Muscle layer of colon (tissue), 2 donors: ENCODE results near the gene SPATA46.

ENCODE experiments used
- H3K27ac ChIP-seq: one replicate; pipeline ENCODE4 v1.7.0; 2013; ENCODE audit warnings: low read depth, mild to moderate bottlenecking, low read length, moderate library complexity
- H3K27me3 ChIP-seq, 2 donors: one replicate each; pipeline ENCODE4 v1.7.0; 2013; ENCODE audit warnings: low read length in 2 of 2, mild to moderate bottlenecking in 2 of 2; ENCODE audit not compliant: insufficient read depth in 2 of 2, control insufficient read depth in 1 of 2
- H3K36me3 ChIP-seq: one replicate; pipeline ENCODE4 v1.7.0; 2013; ENCODE audit warnings: mild to moderate bottlenecking, low read length; ENCODE audit not compliant: insufficient read depth
- H3K4me1 ChIP-seq: one replicate; pipeline ENCODE4 v1.7.0; 2013; ENCODE audit warnings: mild to moderate bottlenecking, low read length; ENCODE audit not compliant: insufficient read depth
- H3K4me3 ChIP-seq, 2 donors: one replicate each; pipeline ENCODE4 v1.7.0; 2013; ENCODE audit warnings: low read length in 2 of 2, low read depth in 1 of 2, mild to moderate bottlenecking in 1 of 2, moderate library complexity in 1 of 2
- H3K9ac ChIP-seq: one replicate; pipeline ENCODE4 v1.7.0; 2013; ENCODE audit warnings: low read length
- H3K9me3 ChIP-seq: one replicate; pipeline ENCODE4 v1.7.0; 2013; ENCODE audit warnings: mild to moderate bottlenecking, low read length
- donor health status: abdominal sarcoma.
- donor health status: Adenocarcinoma of cecum.

The SPATA46 gene

DNA sequence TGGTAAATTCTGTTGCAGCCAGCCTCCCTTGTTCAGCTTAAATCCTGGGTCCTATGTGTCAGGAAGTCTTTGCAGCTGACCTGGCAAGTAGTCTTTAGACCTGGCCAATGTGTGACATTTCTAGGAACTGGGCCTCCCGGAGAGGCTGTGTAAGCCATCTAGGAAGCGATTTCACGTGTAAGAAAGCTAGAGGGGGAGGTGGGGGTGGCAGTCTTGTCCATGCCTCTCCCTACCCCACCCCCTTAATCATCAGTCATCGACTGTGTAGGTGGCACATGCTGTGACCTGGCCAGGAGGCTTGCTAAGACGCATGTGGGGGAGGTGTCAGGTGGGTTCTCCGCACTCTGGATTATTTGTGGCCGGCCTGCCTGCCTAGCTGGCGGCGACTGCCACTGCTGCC, 13.3 kb upstream of the SPATA46 start:
- H3K9me3 ChIP-seq: no peaks in the 10 kb centered on the region
- no peak overlapping the region for H3K4me3 ChIP-seq
- no peak overlapping the region for H3K9ac ChIP-seq

DNA sequence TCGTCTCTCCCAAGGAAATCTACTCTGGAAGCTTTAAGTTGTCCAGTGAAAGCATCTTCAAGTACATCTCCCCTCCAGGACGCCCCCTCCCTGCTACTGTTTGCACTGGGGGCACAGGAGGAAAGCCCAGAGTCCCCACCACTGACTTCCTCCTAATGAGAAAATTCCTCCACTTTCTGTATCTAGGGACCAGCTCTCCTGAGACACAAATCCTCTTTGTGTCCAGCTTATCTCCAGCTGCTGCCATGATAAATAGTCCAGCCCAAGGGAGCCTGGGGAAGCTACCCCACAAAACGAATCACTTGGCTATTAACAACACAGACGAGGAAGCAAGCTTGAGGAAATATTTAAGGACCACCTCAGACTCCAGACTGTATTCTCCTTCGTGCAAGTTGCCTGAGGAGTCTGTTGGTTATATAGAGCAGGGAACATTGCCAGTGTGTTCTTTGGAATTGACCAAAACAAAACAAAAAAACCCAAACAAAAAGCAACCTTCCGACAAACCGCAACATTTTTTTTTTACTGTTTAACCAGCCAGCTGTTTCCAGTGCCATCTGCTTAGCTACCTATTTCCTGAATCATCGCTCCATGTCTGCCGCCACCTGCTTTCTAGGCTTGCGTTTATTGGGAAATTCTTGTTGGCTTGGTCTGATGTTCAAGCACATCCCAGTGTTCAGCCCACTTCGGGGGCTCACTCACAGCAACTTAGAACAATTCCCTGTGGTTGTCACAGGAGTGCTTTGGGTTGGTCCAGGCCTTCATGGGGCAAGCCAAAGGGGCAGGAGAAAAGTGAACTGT, 12.6 kb upstream of the SPATA46 start:
- Histone ChIP-seq H3K9me3 (no peaks in the 10 kb centered on the region), H3K4me3 (no peak overlapping the region), H3K9ac (no peak overlapping the region), H3K27me3 (no peaks in the 10 kb centered on the region), H3K4me1 (no peaks in the 10 kb centered on the region), H3K36me3 (no peaks in the 10 kb centered on the region), H3K27ac (no peak overlapping the region)

More for the DNA sequence above, 13.3 kb upstream of the SPATA46 start:
- no peaks in the 10 kb centered on the region for H3K27me3 ChIP-seq
- no peaks in the 10 kb centered on the region for H3K4me1 ChIP-seq
- no peaks in the 10 kb centered on the region for H3K36me3 ChIP-seq
- H3K27ac ChIP-seq: no peak overlapping the region

DNA sequence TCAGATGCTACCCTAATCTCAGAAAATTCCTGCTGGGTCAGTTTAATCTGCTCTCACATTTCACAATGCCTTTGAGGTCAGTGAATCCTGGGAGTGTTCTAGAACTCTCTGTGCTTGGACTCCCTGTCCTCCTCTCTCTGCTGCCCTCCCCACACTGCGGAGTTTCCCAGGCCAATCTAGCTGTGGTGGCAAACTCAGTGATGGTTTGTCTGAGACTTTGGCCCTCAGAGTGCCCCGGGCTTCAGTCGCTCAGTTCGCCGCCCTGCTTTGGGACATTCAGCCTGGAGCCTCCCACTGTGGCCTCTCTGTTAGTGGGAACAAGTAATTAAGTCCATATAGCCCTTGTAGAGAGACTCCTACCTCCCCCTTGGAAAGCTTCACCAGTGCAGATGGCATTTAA, 12.0 kb upstream of the SPATA46 start:
- H3K9me3 ChIP-seq: no peaks in the 10 kb centered on the region
- no peak overlapping the region for H3K27ac ChIP-seq
- no peaks in the 10 kb centered on the region for H3K4me1 ChIP-seq
- H3K4me3 ChIP-seq: no peak overlapping the region
- no peak overlapping the region for H3K9ac ChIP-seq
- H3K36me3 ChIP-seq: no peaks in the 10 kb centered on the region
- no peaks in the 10 kb centered on the region for H3K27me3 ChIP-seq

DNA sequence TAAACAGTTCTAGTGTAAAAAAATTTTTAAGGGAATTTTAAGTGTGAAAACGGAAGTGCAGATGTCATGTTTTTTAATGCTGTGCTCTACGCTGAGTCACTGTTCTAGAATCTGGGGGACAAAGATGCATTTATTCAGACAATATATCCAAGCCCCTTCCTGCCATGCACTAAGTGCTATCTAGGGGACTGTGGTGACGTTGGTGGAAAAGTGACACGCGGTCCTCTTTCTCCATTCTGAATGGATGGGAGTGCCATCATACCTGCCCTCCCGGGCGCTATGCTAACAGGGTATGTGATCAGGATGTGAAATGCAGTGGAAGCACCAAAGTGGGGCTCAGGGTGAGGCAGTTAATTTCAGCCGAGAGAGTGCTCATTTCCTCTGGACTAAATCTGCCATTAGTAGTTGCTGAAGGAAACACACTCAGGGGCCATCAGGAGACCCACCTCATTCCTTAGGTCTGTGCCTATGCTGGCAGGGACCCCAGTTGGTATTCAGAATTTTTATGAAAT, 11.5 kb upstream of the SPATA46 start:
- no peaks in the 10 kb centered on the region for H3K4me1 ChIP-seq
- no peak overlapping the region for H3K27ac ChIP-seq

DNA sequence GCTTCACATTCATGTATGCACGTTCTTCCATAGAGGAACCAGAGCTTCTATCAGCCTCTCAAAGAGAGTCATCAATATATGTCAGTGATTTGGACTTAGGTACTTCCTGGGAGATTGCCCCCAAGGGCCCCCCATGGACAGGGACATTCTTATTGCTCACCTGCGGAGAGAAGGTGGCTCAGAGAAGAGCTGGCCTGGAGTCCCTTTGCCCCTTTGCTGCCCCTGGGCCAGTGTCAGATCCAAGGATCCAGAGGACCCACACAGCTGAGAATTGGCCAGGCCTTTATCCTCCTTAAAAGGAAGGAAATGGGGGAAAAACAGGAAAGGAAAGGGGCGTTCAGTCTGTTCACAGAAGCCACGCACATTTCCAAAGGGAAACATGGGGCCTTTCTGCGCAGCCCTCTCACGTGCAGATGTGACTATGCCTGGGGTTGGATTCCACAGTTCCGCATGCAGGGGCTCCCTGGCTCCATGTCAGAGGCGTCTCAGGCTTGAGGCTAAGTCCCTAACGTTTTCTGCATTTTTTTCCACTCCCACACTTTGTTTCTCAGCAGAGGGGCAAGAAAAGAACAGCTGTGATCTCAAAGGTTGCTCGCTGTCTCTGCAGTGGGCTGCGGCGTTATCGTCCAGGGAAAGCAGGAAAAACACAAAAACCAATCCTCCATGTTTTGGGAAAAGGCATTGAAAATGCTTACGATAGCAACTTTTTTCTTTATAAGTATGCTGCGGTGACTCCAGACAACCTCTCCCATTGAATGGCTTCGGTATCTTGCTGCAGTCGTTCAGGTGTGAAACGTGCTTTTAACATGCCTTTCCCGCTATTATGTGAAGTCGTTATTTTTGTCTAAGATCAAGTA, 10.8 kb upstream of the SPATA46 start:
- Histone ChIP-seq H3K27ac (no peak overlapping the region), H3K36me3 (no peaks in the 10 kb centered on the region), H3K9me3 (no peaks in the 10 kb centered on the region), H3K4me3 (no peak overlapping the region), H3K27me3 (no peaks in the 10 kb centered on the region), H3K9ac (no peak overlapping the region), H3K4me1 (no peaks in the 10 kb centered on the region)

More for the DNA sequence above, 11.5 kb upstream of the SPATA46 start:
- no peak overlapping the region for H3K9ac ChIP-seq
- no peaks in the 10 kb centered on the region for H3K27me3 ChIP-seq
- H3K9me3 ChIP-seq: no peaks in the 10 kb centered on the region
- H3K4me3 ChIP-seq: no peak overlapping the region
- H3K36me3 ChIP-seq: no peaks in the 10 kb centered on the region

DNA sequence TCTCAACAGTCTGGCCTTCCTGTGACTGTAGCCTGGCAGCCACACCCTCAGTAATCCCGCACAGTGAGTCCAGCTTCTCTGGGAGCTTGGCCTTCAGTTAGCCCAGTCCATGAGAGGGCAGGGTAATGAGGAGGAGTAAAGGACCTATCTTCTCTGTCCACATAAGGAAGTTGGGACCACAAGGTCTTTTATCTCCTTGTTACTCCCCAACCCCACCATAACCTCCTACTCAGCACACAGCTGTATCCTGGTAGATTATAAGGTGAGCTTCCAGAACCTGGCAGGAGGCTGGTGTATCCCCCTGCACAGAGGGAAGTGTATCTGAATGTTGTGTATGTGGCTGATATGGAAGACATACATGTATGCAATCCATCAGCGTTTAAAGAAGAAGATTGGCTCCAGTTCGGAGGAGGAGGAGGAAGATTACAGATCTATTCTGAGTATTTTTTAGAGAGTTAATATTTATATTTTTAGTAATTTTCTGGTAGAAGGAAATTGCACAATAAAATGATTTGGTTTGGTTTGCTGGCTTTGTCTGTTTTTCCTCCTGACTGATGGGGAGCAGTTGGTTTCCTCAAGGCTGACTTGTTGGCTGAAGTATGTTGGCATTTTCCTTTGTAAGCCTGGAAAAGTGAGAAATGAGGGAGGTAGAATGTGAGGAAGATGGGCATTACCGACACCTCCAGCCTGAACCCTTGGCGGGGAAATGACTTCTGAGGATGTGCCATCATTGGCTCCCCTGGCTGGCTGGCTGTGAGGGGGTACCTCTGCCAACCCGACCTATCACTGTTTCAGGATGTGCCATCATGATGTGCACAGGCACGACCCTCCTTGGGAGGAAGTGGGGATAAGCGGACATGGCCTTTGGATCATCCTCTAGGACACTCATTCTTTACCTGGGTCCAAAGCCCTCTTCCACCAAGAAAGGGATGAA, 9.9 kb upstream of the SPATA46 start:
- Histone ChIP-seq H3K4me3 (no peak overlapping the region), H3K4me1 (no peaks in the 10 kb centered on the region), H3K27ac (no peak overlapping the region), H3K36me3 (no peaks in the 10 kb centered on the region), H3K9ac (no peak overlapping the region), H3K27me3 (no peaks in the 10 kb centered on the region), H3K9me3 (no peaks in the 10 kb centered on the region)

GRCh38 chr1:162385702-162386101, 9.0 kb upstream of the SPATA46 start:
- Histone ChIP-seq H3K9ac (no peak overlapping the region), H3K36me3 (no peaks in the 10 kb centered on the region), H3K4me1 (no peaks in the 10 kb centered on the region), H3K4me3 (no peak overlapping the region), H3K9me3 (no peaks in the 10 kb centered on the region), H3K27ac (no peak overlapping the region), H3K27me3 (no peaks in the 10 kb centered on the region)

DNA sequence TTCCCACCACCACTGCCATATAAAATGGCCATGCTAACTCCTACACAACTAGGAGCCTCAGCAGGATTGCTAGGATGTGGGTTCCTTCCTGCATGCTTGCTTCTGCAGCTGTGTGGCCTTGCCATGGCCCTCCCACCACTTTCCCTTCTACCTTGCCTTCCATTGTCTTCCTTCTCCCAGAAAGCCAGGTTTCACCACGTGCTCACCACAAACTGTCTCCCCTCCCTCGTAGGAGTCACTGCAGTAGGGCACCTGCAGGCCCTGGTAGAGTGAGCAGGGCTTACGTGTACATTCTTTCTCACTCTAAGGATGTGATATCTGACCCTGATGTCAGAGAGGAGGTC, 8.6 kb upstream of the SPATA46 start:
- no peaks in the 10 kb centered on the region for H3K9me3 ChIP-seq
- H3K36me3 ChIP-seq: no peaks in the 10 kb centered on the region
- H3K4me3 ChIP-seq: no peak overlapping the region
- H3K27me3 ChIP-seq: no peaks in the 10 kb centered on the region
- no peak overlapping the region for H3K9ac ChIP-seq
- no peak overlapping the region for H3K27ac ChIP-seq
- no peaks in the 10 kb centered on the region for H3K4me1 ChIP-seq

GRCh38 chr1:162384601-162385279, 8.1 kb upstream of the SPATA46 start:
- no peaks in the 10 kb centered on the region for H3K4me1 ChIP-seq
- H3K27me3 ChIP-seq: no peaks in the 10 kb centered on the region
- H3K36me3 ChIP-seq: no peaks in the 10 kb centered on the region
- H3K9me3 ChIP-seq: no peaks in the 10 kb centered on the region
- no peak overlapping the region for H3K27ac ChIP-seq
- no peak overlapping the region for H3K9ac ChIP-seq
- H3K4me3 ChIP-seq: no peak overlapping the region

- Histone ChIP-seq H3K27me3 (no peaks in the 10 kb centered on the region), H3K9me3 (no peaks in the 10 kb centered on the region), H3K9ac (no peak overlapping the region), H3K4me3 (no peak overlapping the region), H3K36me3 (no peaks in the 10 kb centered on the region), H3K4me1 (no peaks in the 10 kb centered on the region), H3K27ac (no peak overlapping the region)
Observed at GRCh38 chr1:162384116-162384515, 7.5 kb upstream of the SPATA46 start.
